ENCODE data around the gene COL1A2. TPM values are rescaled to one million over a fixed set of nuclear protein-coding genes. Genes with fewer than 3 reads are reported as not detected.

The COL1A2 gene
- total RNA-seq, 1 donor from 2014 or later, result 110 TPM

- TF ChIP-seq CTCF (conservative IDR thresholded peaks at IDR 0.05), result no peak
- Mint-ChIP-seq H3K36me3 (ENCODE audit: low read depth) (peaks cover 16% of the 10 kb centered on the region), H3K27me3 (ENCODE audit: low read depth) (no peaks in the 10 kb centered on the region), H3K9me3 (no peaks in the 10 kb centered on the region), H3K27ac (ENCODE audit: unreplicated experiment) (no peak overlapping the region), H3K4me1 (no peaks in the 10 kb centered on the region), H3K4me3 (no peak overlapping the region)
- DNase-seq (ENCODE audit: low read depth, low spot score), result no peak
Observed at GRCh38 chr7:94422136-94422535, 27.4 kb downstream of the COL1A2 start.

DNA sequence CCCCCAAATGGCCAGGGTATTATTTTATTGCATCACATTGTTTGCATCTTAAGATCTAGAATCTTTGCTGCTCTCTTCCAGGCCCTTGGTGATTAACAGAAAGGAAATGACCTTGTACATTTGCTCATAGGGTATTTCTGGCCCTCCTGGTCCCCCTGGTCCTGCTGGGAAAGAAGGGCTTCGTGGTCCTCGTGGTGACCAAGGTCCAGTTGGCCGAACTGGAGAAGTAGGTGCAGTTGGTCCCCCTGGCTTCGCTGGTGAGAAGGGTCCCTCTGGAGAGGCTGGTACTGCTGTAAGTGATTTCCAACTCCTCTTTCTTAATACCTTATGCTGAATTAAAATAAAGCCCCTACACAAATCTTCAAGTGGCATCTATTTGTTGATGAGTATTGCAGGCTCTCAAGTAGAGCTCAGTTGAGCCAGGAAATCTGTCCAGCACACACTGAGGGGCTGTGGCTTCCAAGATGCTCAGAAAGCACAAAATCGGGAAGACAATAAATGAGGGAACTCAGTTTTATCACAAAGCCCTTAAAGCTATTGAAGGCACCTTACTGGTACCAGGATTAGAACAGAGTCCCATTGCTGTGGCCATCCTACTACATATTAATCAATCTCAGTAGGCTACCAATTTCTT is 28.2 kb downstream of the COL1A2 start:
- H3K4me1 Mint-ChIP-seq, result no peaks in the 10 kb centered on the region
- no peak for TF ChIP-seq CTCF (conservative IDR thresholded peaks at IDR 0.05)
- no peaks in the 10 kb centered on the region for H3K9me3 Mint-ChIP-seq
- no peaks in the 10 kb centered on the region for H3K27me3 Mint-ChIP-seq (ENCODE audit: low read depth)
- DNase-seq (ENCODE audit: low read depth, low spot score), result no peak
- H3K4me3 Mint-ChIP-seq, result no peak overlapping the region
- peaks cover 16% of the 10 kb centered on the region for H3K36me3 Mint-ChIP-seq (ENCODE audit: low read depth)
- H3K27ac Mint-ChIP-seq (ENCODE audit: unreplicated experiment), result peak overlapping the region; percentile 62

DNA sequence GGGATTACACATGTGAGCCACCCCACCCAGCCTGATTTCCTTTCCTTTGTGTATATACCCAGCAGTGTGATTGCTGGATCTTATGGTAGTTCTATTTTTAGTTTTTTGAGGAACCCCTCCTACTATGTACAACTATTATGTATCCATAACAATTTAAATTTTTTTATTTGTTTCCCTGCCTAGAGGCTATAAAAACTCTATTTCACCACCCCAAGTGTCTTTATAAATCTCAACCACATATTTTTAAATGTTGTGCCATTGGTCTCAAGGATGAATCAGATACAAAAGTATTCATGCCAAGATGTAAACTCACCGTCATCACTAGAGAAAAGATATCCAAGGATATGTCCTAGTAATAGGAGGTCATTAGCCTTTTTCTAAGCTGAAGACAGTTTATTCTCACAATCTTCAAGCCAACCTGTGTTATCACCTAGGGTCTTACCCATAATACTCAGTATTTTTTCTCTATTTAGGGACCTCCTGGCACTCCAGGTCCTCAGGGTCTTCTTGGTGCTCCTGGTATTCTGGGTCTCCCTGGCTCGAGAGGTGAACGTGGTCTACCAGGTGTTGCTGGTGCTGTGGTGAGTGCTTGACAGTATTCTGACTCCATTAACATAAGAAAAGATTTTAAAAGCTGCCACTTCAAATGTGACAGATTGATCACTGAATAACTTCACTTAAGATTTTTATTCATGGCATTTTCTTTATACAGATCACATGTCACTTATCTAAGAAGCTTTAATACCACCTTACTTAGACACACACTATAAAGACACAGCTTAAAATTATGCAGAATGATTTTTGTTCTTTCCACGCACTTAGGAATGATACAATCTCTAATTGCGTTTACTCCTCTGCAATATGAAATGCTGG is 29.4 kb downstream of the COL1A2 start:
- Mint-ChIP-seq H3K27me3 (ENCODE audit: low read depth) (no peaks in the 10 kb centered on the region), H3K4me3 (no peak overlapping the region), H3K27ac (ENCODE audit: unreplicated experiment) (no peak overlapping the region), H3K9me3 (no peaks in the 10 kb centered on the region), H3K36me3 (ENCODE audit: low read depth) (peaks cover 18% of the 10 kb centered on the region), H3K4me1 (no peaks in the 10 kb centered on the region)
- TF ChIP-seq CTCF (conservative IDR thresholded peaks at IDR 0.05), result no peak
- no peak for DNase-seq (ENCODE audit: low read depth, low spot score)

DNA sequence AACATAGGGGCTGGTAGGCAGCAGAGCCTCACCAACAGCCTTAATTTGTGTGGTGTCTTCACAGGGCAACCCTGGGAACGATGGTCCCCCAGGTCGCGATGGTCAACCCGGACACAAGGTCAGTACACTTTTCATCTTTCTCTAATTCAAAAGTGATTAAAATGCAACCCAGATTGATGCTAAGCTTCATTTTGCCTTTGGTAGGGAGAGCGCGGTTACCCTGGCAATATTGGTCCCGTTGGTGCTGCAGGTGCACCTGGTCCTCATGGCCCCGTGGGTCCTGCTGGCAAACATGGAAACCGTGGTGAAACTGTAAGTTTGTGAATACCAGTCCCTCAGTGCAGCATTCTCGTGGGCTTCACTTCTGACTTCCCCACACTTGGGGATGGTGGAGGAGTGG is 30.9 kb downstream of the COL1A2 start:
- TF ChIP-seq CTCF (conservative IDR thresholded peaks at IDR 0.05), result no peak
- Mint-ChIP-seq H3K4me3 (no peak overlapping the region), H3K36me3 (ENCODE audit: low read depth) (peaks cover 16% of the 10 kb centered on the region), H3K27me3 (ENCODE audit: low read depth) (no peaks in the 10 kb centered on the region), H3K9me3 (no peaks in the 10 kb centered on the region), H3K27ac (ENCODE audit: unreplicated experiment) (no peak overlapping the region), H3K4me1 (no peaks in the 10 kb centered on the region)
- no peak for DNase-seq (ENCODE audit: low read depth, low spot score)

GRCh38 chr7:94426980-94427875 is 32.5 kb downstream of the COL1A2 start:
- DNase-seq (ENCODE audit: low read depth, low spot score), result no peak
- no peaks in the 10 kb centered on the region for H3K9me3 Mint-ChIP-seq
- no peaks in the 10 kb centered on the region for H3K27me3 Mint-ChIP-seq (ENCODE audit: low read depth)
- no peak overlapping the region for H3K4me3 Mint-ChIP-seq
- H3K27ac Mint-ChIP-seq (ENCODE audit: unreplicated experiment), result no peak overlapping the region
- no peaks in the 10 kb centered on the region for H3K4me1 Mint-ChIP-seq
- no peak for TF ChIP-seq CTCF (conservative IDR thresholded peaks at IDR 0.05)
- H3K36me3 Mint-ChIP-seq (ENCODE audit: low read depth), result peaks cover 17% of the 10 kb centered on the region
